H9 (cell line): ENCODE results near the gene WFDC1. TPM values are rescaled to one million over a fixed set of nuclear protein-coding genes. Genes with fewer than 3 reads are reported as not detected.

ENCODE experiments used
- DNase-seq: peaks from one replicate; pipeline ENCODE4 v3.0.0-alpha.2; 2017
- H2AFZ ChIP-seq: one replicate; pipeline ENCODE4 v1.6.1; 2013; ENCODE audit warnings: mild to moderate bottlenecking, low read length, control low read depth, moderate library complexity
- H2AK5ac ChIP-seq: 2 replicates; pipeline ENCODE4 v1.6.1; 2013; ENCODE audit warnings: low read length, control low read depth, mixed read lengths; ENCODE audit not compliant: insufficient read length
- H2BK120ac ChIP-seq: one replicate; pipeline ENCODE4 v1.6.1; 2013; ENCODE audit warnings: low read depth, mild to moderate bottlenecking, low read length, control low read depth, inconsistent platforms; ENCODE audit not compliant: poor library complexity, severe bottlenecking
- H2BK12ac ChIP-seq: 2 replicates; pipeline ENCODE4 v1.6.1; 2013; ENCODE audit warnings: low read length, control low read depth, mixed read lengths, low read depth; ENCODE audit not compliant: insufficient read length
- H2BK15ac ChIP-seq: 2 replicates; pipeline ENCODE4 v1.6.1; 2013; ENCODE audit warnings: low read depth, low read length, control low read depth
- H2BK20ac ChIP-seq: one replicate; pipeline ENCODE4 v1.6.1; 2013; ENCODE audit warnings: low read depth, mild to moderate bottlenecking, low read length, control low read depth, inconsistent platforms; ENCODE audit not compliant: poor library complexity, severe bottlenecking
- H2BK5ac ChIP-seq: 2 replicates; pipeline ENCODE4 v1.6.1; 2013; ENCODE audit warnings: low read length, control low read depth, mixed read lengths; ENCODE audit not compliant: insufficient read length
- H3K14ac ChIP-seq: 2 replicates; pipeline ENCODE4 v1.6.1; 2013; ENCODE audit warnings: low read length, control low read depth; ENCODE audit not compliant: insufficient read depth
- H3K18ac ChIP-seq: 2 replicates; pipeline ENCODE4 v1.6.1; 2013; ENCODE audit warnings: low read depth, mild to moderate bottlenecking, mixed read lengths, low read length, control low read depth; ENCODE audit not compliant: insufficient read length
- H3K23ac ChIP-seq: 2 replicates; pipeline ENCODE4 v1.6.1; 2013; ENCODE audit warnings: low read length, control low read depth, mixed read lengths, low read depth; ENCODE audit not compliant: insufficient read length
- H3K23me2 ChIP-seq: 2 replicates; pipeline ENCODE4 v1.6.1; 2013; ENCODE audit warnings: low read depth, mild to moderate bottlenecking, mixed read lengths, low read length, control low read depth; ENCODE audit not compliant: insufficient read length, poor library complexity, severe bottlenecking
- H3K27ac ChIP-seq: 2 replicates; pipeline ENCODE4 v1.5.1; 2013; ENCODE audit warnings: low read length, control low read depth, mixed read lengths, low read depth; ENCODE audit not compliant: insufficient read length
- H3K27me3 ChIP-seq: 2 replicates; pipeline ENCODE4 v1.6.1; 2013; ENCODE audit warnings: low read length, control low read depth, inconsistent platforms; ENCODE audit not compliant: insufficient read depth
- H3K4ac ChIP-seq: 2 replicates; pipeline ENCODE4 v1.6.1; 2013; ENCODE audit warnings: low read depth, mild to moderate bottlenecking, control low read depth, inconsistent platforms, low read length, moderate library complexity
- H3K4me1 ChIP-seq: 2 replicates; pipeline ENCODE4 v1.6.1; 2013; ENCODE audit warnings: low read length, control low read depth, inconsistent platforms; ENCODE audit not compliant: insufficient read depth
- H3K4me2 ChIP-seq: 2 replicates; pipeline ENCODE4 v1.6.1; 2013; ENCODE audit warnings: low read length, control low read depth, mixed read lengths; ENCODE audit not compliant: insufficient read length, insufficient read depth
- H3K56ac ChIP-seq: 2 replicates; pipeline ENCODE4 v1.6.1; 2013; ENCODE audit warnings: low read depth, mild to moderate bottlenecking, mixed read lengths, low read length, control low read depth; ENCODE audit not compliant: insufficient read length
- H3K79me1 ChIP-seq: 2 replicates; pipeline ENCODE4 v1.6.1; 2013; ENCODE audit warnings: low read depth, mild to moderate bottlenecking, moderate library complexity, low read length, control low read depth, inconsistent platforms; ENCODE audit not compliant: insufficient read depth, poor library complexity, severe bottlenecking
- H3K79me2 ChIP-seq: 2 replicates; pipeline ENCODE4 v1.6.1; 2013; ENCODE audit warnings: low read length, control low read depth, inconsistent platforms; ENCODE audit not compliant: insufficient read depth
- H3K9ac ChIP-seq: 2 replicates; pipeline ENCODE4 v1.6.1; 2013; ENCODE audit warnings: low read length, control low read depth, mixed read lengths; ENCODE audit not compliant: insufficient read length; ENCODE audit errors: extremely low read depth
- H3K9me3 ChIP-seq: one replicate; pipeline ENCODE4 v1.6.1; 2013; ENCODE audit warnings: low read depth, low read length, inconsistent platforms; ENCODE audit not compliant: control insufficient read depth
- H3T11ph ChIP-seq: one replicate; pipeline ENCODE4 v1.6.1; 2013; ENCODE audit warnings: mild to moderate bottlenecking, low read length, control low read depth, inconsistent platforms
- H4K20me1 ChIP-seq: one replicate; pipeline ENCODE4 v1.6.1; 2013; ENCODE audit not compliant: control insufficient read depth, insufficient read length, insufficient read depth
- H4K5ac ChIP-seq: 2 replicates; pipeline ENCODE4 v1.6.1; 2013; ENCODE audit warnings: low read depth, mild to moderate bottlenecking, mixed read lengths, low read length, control low read depth; ENCODE audit not compliant: insufficient read length
- H4K8ac ChIP-seq: replicated peaks from 2 replicates; pipeline ENCODE4 v1.6.1; 2013; ENCODE audit warnings: low read length, control low read depth, mixed read lengths, low read depth; ENCODE audit not compliant: insufficient read length
- H4K91ac ChIP-seq: 2 replicates; pipeline ENCODE4 v1.6.1; 2013; ENCODE audit warnings: low read depth, mild to moderate bottlenecking, moderate library complexity, mixed read lengths, low read length, control low read depth; ENCODE audit not compliant: insufficient read length
- H3K27ac Mint-ChIP-seq, 3 experiments: 2 replicates in 2 of 3; 3 replicates in 1 of 3; pipeline ENCODE4 v1.8.0; 2020 to 2021; ENCODE audit warnings: mixed read lengths in 3 of 3, mild to moderate bottlenecking in 1 of 3, moderate library complexity in 1 of 3
- H3K27me3 Mint-ChIP-seq: 2 replicates; pipeline ENCODE4 v1.8.0; 2021; ENCODE audit warnings: low read depth, mild to moderate bottlenecking, moderate library complexity, mixed read lengths
- H3K36me3 Mint-ChIP-seq, 3 experiments: 2 replicates in 2 of 3; 3 replicates in 1 of 3; pipeline ENCODE4 v1.8.0; 2020 to 2021; ENCODE audit warnings: low read depth in 3 of 3, mixed read lengths in 3 of 3; ENCODE audit not compliant: insufficient read depth in 1 of 3
- H3K4me1 Mint-ChIP-seq, 2 experiments: 2 replicates each; pipeline ENCODE4 v1.8.0; 2020; ENCODE audit warnings: mixed read lengths in 2 of 2
- H3K4me3 Mint-ChIP-seq, 2 experiments: 2 replicates in 1 of 2; 3 replicates in 1 of 2; pipeline ENCODE4 v1.8.0; 2020 to 2021; ENCODE audit warnings: mild to moderate bottlenecking in 2 of 2, mixed read lengths in 2 of 2, moderate library complexity in 1 of 2
- H3K9me3 Mint-ChIP-seq, 2 experiments: 2 replicates in 1 of 2; 3 replicates in 1 of 2; pipeline ENCODE4 v1.8.0; 2020; ENCODE audit warnings: mild to moderate bottlenecking in 2 of 2, mixed read lengths in 2 of 2, moderate library complexity in 1 of 2
- CTCF ChIP-seq: fragments of 200-600 bp; sonication (generic); conservative IDR thresholded peaks from 3 replicates; pipeline ENCODE4 v1.8.0; 2021; ENCODE audit warnings: antibody characterized with exemption, mild to moderate bottlenecking
- WGBS: extraction: QIAGEN DNeasy Blood & Tissue Kit; methylation state at CpG from one replicate; pipeline ENCODE4 v1.1.7; 2013; ENCODE audit warnings: missing lambda C conversion rate, low lambda C conversion rate, mixed read lengths; ENCODE audit not compliant: insufficient read length; ENCODE audit errors: extremely low coverage; 5-methylcytosine and 5-hydroxymethylcytosine counted together
- total RNA-seq: library from RNA; stranded (reverse); gene quantifications from 2 replicates; pipeline ENCODE4 v1.2.1, GENCODE V29; 2021

WFDC1 gene
- total RNA-seq, 1 experiment from 2014 or later, result 0.24 TPM

- Histone ChIP-seq H3K9me3 (no peaks in the 10 kb centered on the region), H2BK5ac (no peak overlapping the region), H4K5ac (no peak overlapping the region), H3K79me2 (no peaks in the 10 kb centered on the region), H3K4me2 (peak overlapping the region; percentile 17), H3K56ac (no peak overlapping the region), H4K8ac (no peak overlapping the region), H3K9ac (no peak overlapping the region), H3T11ph (no peak overlapping the region), H3K23me2 (no peaks in the 10 kb centered on the region), H3K4me1 (no peaks in the 10 kb centered on the region; the same call in 1 of the 2 replicates), H3K18ac (no peak overlapping the region), H4K91ac (no peak overlapping the region), H2BK20ac (no peak overlapping the region), H4K20me1 (no peaks in the 10 kb centered on the region), H2AFZ (peak overlapping the region; percentile 0), H3K79me1 (no peaks in the 10 kb centered on the region), H2AK5ac (no peak overlapping the region), H3K27ac (no peak overlapping the region), H2BK15ac (no peak overlapping the region), H3K23ac (no peak overlapping the region), H2BK120ac (no peak overlapping the region), H3K27me3 (no peaks in the 10 kb centered on the region), H2BK12ac (no peak overlapping the region), H3K4ac (no peak overlapping the region), H3K14ac (no peak overlapping the region)
- no peak overlapping the region; a peak in 1 of 5 replicates for H3K4me3 Mint-ChIP-seq
- DNase-seq, result peak; percentile 92
- H3K4me1 Mint-ChIP-seq, result peaks cover 9% of the 10 kb centered on the region in 2 experiments
- peaks cover 5% of the 10 kb centered on the region for H3K27me3 Mint-ChIP-seq
- peak overlapping the region in 1 of 3 experiments; percentile 56; a peak in 2 of 7 replicates for H3K27ac Mint-ChIP-seq
- no peaks in the 10 kb centered on the region; a peak in 1 of 5 replicates for H3K9me3 Mint-ChIP-seq
- no peaks in the 10 kb centered on the region for H3K36me3 Mint-ChIP-seq
- no peak for TF ChIP-seq CTCF
- WGBS, result no CpG with 5 or more reads among the region's 4 CpGs
These were observed 28.2 kb upstream of the WFDC1 start for GRCh38 chr16:84266451-84266850.
